K562 treated with DMSO at 1 percent for 24 hours (cell line): Measurements from ENCODE around the gene SPTLC1. TPM values are rescaled to one million over a fixed set of nuclear protein-coding genes. Genes with fewer than 3 reads are reported as not detected.

Experiments used
- total RNA-seq: library from RNA; unstranded; fragments of 300-600 nt; gene quantifications from 2 replicates; pipeline ENCODE4 v1.2.3, GENCODE V29; 2022; ENCODE audit warnings: low read depth; ENCODE audit not compliant: insufficient read depth

Gene SPTLC1, protein sequence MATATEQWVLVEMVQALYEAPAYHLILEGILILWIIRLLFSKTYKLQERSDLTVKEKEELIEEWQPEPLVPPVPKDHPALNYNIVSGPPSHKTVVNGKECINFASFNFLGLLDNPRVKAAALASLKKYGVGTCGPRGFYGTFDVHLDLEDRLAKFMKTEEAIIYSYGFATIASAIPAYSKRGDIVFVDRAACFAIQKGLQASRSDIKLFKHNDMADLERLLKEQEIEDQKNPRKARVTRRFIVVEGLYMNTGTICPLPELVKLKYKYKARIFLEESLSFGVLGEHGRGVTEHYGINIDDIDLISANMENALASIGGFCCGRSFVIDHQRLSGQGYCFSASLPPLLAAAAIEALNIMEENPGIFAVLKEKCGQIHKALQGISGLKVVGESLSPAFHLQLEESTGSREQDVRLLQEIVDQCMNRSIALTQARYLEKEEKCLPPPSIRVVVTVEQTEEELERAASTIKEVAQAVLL
- 35.4 and 41.8 TPM in 2 replicates for total RNA-seq

GRCh38 chr9:92115071-92115858 lies at the start of gene SPTLC1:
SPTLC1 (minus strand) TSS chr9:92115413; CDS start chr9:92115370, 43 bp downstream.

Other genes starting within 250 kb of the SPTLC1 start
- gene ROR2, start 165.2 kb downstream of the SPTLC1 start, total RNA-seq: 22.0 and 24.0 TPM in 2 replicates
- 143 and 149 TPM in 2 replicates for gene IARS1, start 178.3 kb upstream of the SPTLC1 start, total RNA-seq
- 17.8 and 20.7 TPM in 2 replicates for gene NOL8, start 209.9 kb upstream of the SPTLC1 start, total RNA-seq
- 7.3 and 7.6 TPM in 2 replicates for gene CENPP, start 210.5 kb upstream of the SPTLC1 start, total RNA-seq